ENCODE data around the gene IGF2R. TPM values are rescaled to one million over a fixed set of nuclear protein-coding genes. Genes with fewer than 3 reads are reported as not detected.
"Not testable (repeated sequence)": the region's sequence is repeated elsewhere in the genome, so short reads cannot be mapped to it uniquely, and the experiment has no call there.

Gene IGF2R
- total RNA-seq, 1 experiment from 2014 or later: 127 TPM

DNA sequence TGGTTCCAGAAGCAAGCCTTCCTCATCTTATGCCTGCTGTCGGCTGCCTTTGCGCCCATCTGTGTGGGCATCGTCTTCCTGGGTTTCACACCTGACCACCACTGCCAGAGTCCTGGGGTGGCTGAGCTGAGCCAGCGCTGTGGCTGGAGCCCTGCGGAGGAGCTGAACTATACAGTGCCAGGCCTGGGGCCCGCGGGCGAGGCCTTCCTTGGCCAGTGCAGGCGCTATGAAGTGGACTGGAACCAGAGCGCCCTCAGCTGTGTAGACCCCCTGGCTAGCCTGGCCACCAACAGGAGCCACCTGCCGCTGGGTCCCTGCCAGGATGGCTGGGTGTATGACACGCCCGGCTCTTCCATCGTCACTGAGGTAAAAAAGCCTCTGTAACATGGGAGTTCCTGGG is 153.1 kb downstream of the IGF2R start:
- Mint-ChIP-seq H3K9me3 (ENCODE audit: low read depth, unreplicated experiment) (peaks cover 3% of the 10 kb centered on the region), H3K36me3 (ENCODE audit: insufficient read depth, unreplicated experiment) (peaks cover 9% of the 10 kb centered on the region), H3K27me3 (ENCODE audit: unreplicated experiment) (no peaks in the 10 kb centered on the region), H3K4me1 (ENCODE audit: low read depth, unreplicated experiment) (no peaks in the 10 kb centered on the region), H3K4me3 (ENCODE audit: low read depth, unreplicated experiment) (no peak overlapping the region), H3K27ac (ENCODE audit: unreplicated experiment) (no peak overlapping the region)
- TF ChIP-seq, protein P1, sequence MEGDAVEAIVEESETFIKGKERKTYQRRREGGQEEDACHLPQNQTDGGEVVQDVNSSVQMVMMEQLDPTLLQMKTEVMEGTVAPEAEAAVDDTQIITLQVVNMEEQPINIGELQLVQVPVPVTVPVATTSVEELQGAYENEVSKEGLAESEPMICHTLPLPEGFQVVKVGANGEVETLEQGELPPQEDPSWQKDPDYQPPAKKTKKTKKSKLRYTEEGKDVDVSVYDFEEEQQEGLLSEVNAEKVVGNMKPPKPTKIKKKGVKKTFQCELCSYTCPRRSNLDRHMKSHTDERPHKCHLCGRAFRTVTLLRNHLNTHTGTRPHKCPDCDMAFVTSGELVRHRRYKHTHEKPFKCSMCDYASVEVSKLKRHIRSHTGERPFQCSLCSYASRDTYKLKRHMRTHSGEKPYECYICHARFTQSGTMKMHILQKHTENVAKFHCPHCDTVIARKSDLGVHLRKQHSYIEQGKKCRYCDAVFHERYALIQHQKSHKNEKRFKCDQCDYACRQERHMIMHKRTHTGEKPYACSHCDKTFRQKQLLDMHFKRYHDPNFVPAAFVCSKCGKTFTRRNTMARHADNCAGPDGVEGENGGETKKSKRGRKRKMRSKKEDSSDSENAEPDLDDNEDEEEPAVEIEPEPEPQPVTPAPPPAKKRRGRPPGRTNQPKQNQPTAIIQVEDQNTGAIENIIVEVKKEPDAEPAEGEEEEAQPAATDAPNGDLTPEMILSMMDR (IDR thresholded peaks at IDR 0.05; ENCODE audit: unreplicated experiment): no peak
- DNase-seq: no peak
- CTCF ChIA-PET: interaction anchor here (0.7 kb wide), 1 partner anchor 108 kb away, joined by 3 read pairs; no protein-coding TSS in a partner anchor
- intact Hi-C loops (cut with micrococcal nuclease; ENCODE audit: unreplicated experiment): no loop called here
- no TSS peak for BruUV-seq (replicated peaks)

DNA sequence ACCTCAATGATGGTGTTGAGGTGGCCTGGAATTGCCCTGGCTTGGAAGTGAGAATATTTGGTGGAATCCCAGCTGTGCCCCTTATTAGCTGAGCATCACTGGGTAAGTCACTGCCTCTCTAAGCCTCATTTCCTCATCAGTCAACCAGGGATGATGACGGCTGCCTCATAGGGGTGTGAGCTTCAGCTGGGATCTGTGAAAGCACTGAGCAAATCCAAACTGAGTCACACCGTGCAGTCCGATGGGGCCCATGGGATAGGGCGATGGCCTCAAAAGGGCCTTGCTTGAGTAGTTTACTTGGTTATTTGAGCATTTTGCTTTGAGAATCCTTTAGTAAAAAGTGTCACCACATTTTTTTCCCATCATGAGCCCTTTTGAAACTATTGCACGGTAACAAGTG is 153.9 kb downstream of the IGF2R start:
- Mint-ChIP-seq H3K36me3 (ENCODE audit: insufficient read depth, unreplicated experiment) (peaks cover 9% of the 10 kb centered on the region), H3K9me3 (ENCODE audit: low read depth, unreplicated experiment) (peaks cover 1% of the 10 kb centered on the region), H3K27me3 (ENCODE audit: unreplicated experiment) (no peaks in the 10 kb centered on the region), H3K4me1 (ENCODE audit: low read depth, unreplicated experiment) (no peaks in the 10 kb centered on the region), H3K27ac (ENCODE audit: unreplicated experiment) (no peak overlapping the region), H3K4me3 (ENCODE audit: low read depth, unreplicated experiment) (no peak overlapping the region)
- TF ChIP-seq, protein P1 (IDR thresholded peaks at IDR 0.05; ENCODE audit: unreplicated experiment): no peak
- CTCF ChIA-PET: no interaction called here
- intact Hi-C loops (cut with micrococcal nuclease; ENCODE audit: unreplicated experiment): no loop called here
- BruUV-seq (replicated peaks): no TSS peak
- DNase-seq: no peak

DNA sequence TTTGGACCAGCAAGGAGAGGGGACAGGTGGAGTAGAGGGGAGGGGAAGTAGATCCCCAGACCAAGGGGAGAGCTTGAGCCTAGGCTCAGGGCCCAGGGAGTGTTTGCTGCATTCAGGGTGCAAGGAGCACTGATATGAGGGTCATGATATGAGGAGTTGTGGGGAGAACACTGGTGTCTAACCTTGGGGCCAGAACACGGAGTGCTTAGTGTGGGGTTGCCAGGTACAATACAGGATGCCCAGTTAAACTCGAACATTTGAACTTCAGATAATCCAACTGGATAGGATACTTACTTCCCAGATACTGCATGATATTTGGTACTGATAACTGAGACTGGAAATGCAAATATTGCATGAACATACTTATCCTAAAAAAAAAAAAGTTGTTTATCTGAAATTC is 155.1 kb downstream of the IGF2R start:
- Mint-ChIP-seq H3K36me3 (ENCODE audit: insufficient read depth, unreplicated experiment) (peaks cover 5% of the 10 kb centered on the region), H3K27me3 (ENCODE audit: unreplicated experiment) (no peaks in the 10 kb centered on the region), H3K27ac (ENCODE audit: unreplicated experiment) (no peak overlapping the region), H3K4me3 (ENCODE audit: low read depth, unreplicated experiment) (no peak overlapping the region), H3K4me1 (ENCODE audit: low read depth, unreplicated experiment) (no peaks in the 10 kb centered on the region), H3K9me3 (ENCODE audit: low read depth, unreplicated experiment) (no peaks in the 10 kb centered on the region)
- BruUV-seq (replicated peaks): no TSS peak
- intact Hi-C loops (cut with micrococcal nuclease; ENCODE audit: unreplicated experiment): no loop called here
- TF ChIP-seq, protein P1 (IDR thresholded peaks at IDR 0.05; ENCODE audit: unreplicated experiment): no peak
- CTCF ChIA-PET: no interaction called here
- no peak for DNase-seq

DNA sequence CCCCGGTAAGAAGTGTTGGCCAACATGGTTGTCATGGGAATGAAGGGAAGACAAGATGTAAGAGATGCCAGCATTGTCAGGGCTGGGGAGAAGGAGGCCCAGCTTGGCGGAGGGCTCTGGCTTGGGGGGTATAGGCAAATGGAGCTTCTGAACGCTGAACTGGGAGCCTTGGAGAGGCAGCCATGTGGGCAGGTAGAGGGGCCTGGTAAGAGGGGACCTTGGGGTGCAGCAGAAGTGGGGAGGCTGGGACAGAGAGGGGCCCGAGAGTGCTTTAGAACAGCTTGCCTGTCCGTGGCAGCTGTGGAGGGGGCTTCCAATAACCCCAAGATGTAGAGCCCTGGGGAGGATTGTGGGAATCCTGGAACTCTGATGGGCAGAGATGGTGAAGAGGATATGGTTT is 155.7 kb downstream of the IGF2R start:
- DNase-seq: no peak
- Mint-ChIP-seq H3K27me3 (ENCODE audit: unreplicated experiment) (no peaks in the 10 kb centered on the region), H3K9me3 (ENCODE audit: low read depth, unreplicated experiment) (no peaks in the 10 kb centered on the region), H3K36me3 (ENCODE audit: insufficient read depth, unreplicated experiment) (peaks cover 5% of the 10 kb centered on the region), H3K4me3 (ENCODE audit: low read depth, unreplicated experiment) (no peak overlapping the region), H3K27ac (ENCODE audit: unreplicated experiment) (no peak overlapping the region), H3K4me1 (ENCODE audit: low read depth, unreplicated experiment) (no peaks in the 10 kb centered on the region)
- CTCF ChIA-PET: no interaction called here
- TF ChIP-seq, protein P1 (IDR thresholded peaks at IDR 0.05; ENCODE audit: unreplicated experiment): no peak
- no TSS peak for BruUV-seq (replicated peaks)
- intact Hi-C loops (cut with micrococcal nuclease; ENCODE audit: unreplicated experiment): no loop called here

DNA sequence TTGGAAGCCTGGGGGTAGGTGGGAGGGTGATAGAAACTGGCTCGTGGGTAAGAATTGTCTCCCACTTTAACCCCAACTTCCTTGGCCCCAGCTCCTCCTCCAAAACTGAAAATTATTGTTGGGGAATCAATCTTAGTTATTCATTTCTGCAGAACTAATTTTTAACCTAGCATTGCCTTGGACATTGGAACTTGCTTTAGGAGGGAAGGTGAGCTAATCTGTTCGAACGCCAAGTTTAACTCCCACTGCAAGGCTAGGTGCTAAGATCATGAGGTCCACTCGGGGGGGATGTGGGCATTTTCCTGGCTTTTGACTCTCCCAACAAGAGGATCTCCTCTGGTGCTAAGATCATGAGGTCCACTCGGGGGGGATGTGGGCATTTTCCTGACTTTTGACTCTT is 156.2 kb downstream of the IGF2R start:
- intact Hi-C loops (cut with micrococcal nuclease; ENCODE audit: unreplicated experiment); H3K9me3 Mint-ChIP-seq (ENCODE audit: low read depth, unreplicated experiment); H3K4me1 Mint-ChIP-seq (ENCODE audit: low read depth, unreplicated experiment); H3K36me3 Mint-ChIP-seq (ENCODE audit: insufficient read depth, unreplicated experiment); H3K4me3 Mint-ChIP-seq (ENCODE audit: low read depth, unreplicated experiment); CTCF ChIA-PET; H3K27me3 Mint-ChIP-seq (ENCODE audit: unreplicated experiment); DNase-seq; H3K27ac Mint-ChIP-seq (ENCODE audit: unreplicated experiment); BruUV-seq (replicated peaks): not testable (repeated sequence)

Measured in Calu3 (cell line).